Measurements from ENCODE around the gene C6orf15. TPM values are rescaled to one million over a fixed set of nuclear protein-coding genes. Genes with fewer than 3 reads are reported as not detected.

C6orf15 gene
- total and polyA plus RNA-seq, 2 donors (not counting 3 experiments of a cell fraction or from before 2014, with no cell fraction given): not detected

DNA sequence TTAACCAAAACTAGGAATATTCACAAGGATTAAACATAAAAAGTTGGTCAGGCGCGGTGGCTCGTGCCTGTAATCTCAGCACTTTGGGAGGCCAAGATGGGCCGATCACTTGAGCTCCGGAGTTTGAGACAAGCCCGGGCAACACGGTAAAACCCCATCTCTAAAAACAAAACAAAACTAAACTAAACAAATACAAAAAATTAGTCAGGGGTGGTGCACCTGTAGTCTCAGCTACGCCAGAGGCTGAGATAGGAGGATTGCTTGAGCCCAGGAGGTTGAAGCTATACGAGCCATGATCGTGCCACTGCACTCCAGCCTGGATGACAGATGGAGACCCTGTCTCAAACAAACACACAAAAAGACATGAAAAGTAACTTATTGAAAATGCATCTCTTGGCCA, 23.3 kb upstream of the C6orf15 start:
- FAIRE-seq (no peak), DNase-seq (ENCODE audit: low read depth, low spot score) (no peak)
- Histone ChIP-seq H4K20me1 (replicated peaks; ENCODE audit: control insufficient read depth, extremely low read depth, insufficient read depth, low read length) (no peaks in the 10 kb centered on the region), H3K4me2 (ENCODE audit: insufficient read depth, low read length) (no peak overlapping the region), H2AFZ (ENCODE audit: low read depth, low read length) (no peak overlapping the region), H3K79me2 (ENCODE audit: control insufficient read depth, insufficient read depth, low read length) (no peaks in the 10 kb centered on the region), H3K27ac (ENCODE audit: insufficient read depth, low read depth, low read length) (no peak overlapping the region), H3K9me1 (replicated peaks; ENCODE audit: control insufficient read depth, extremely low read depth, insufficient read depth, low read length) (no peaks in the 10 kb centered on the region), H3K4me1 (ENCODE audit: control insufficient read depth, extremely low read depth, insufficient read depth, low read length) (peaks cover 6% of the 10 kb centered on the region), H3K36me3 (ENCODE audit: control insufficient read depth in 2 of 2, extremely low read depth in 1 of 2, insufficient read depth in 2 of 2, low read length in 2 of 2) (no peaks in the 10 kb centered on the region), H3K27me3 (ENCODE audit: control insufficient read depth in 2 of 2, insufficient read depth in 2 of 2, low read length in 2 of 2) (no peaks in the 10 kb centered on the region), H3K9ac (replicated peaks; ENCODE audit: extremely low read depth, insufficient read depth, low read length) (no peak overlapping the region), H3K4me3 (replicated peaks in 1 of 3; ENCODE audit: insufficient read depth in 1 of 3, low read depth in 1 of 3, low read length in 3 of 3) (no peak overlapping the region), H3K9me3 (replicated peaks; ENCODE audit: control insufficient read depth, insufficient read depth, low read length) (no peaks in the 10 kb centered on the region)
- ChIA-PET CTCF (interaction anchor here (1.0 to 6.2 kb wide), 2 partner anchors 48 to 56 kb away, joined by 3 to 174 read pairs; no protein-coding TSS in a partner anchor), POLR2A (no interaction called here)
- BruUV-seq (replicated peaks): no TSS peak
- intact Hi-C loops (cut with micrococcal nuclease) (loop anchor here (5.0 kb wide), 1 partner anchor 307 kb away; no protein-coding TSS in a partner anchor), dilution Hi-C loops (cut with MboI; ENCODE audit: extremely low pct_ligation_motif_present, low sequenced_read_pairs) (no loop called here)
- TF ChIP-seq EZH2 (IDR thresholded peaks at IDR 0.05; ENCODE audit: borderline replicate concordance, low read depth, low read length, severe bottlenecking): no peak
- TF ChIP-seq, protein P1, sequence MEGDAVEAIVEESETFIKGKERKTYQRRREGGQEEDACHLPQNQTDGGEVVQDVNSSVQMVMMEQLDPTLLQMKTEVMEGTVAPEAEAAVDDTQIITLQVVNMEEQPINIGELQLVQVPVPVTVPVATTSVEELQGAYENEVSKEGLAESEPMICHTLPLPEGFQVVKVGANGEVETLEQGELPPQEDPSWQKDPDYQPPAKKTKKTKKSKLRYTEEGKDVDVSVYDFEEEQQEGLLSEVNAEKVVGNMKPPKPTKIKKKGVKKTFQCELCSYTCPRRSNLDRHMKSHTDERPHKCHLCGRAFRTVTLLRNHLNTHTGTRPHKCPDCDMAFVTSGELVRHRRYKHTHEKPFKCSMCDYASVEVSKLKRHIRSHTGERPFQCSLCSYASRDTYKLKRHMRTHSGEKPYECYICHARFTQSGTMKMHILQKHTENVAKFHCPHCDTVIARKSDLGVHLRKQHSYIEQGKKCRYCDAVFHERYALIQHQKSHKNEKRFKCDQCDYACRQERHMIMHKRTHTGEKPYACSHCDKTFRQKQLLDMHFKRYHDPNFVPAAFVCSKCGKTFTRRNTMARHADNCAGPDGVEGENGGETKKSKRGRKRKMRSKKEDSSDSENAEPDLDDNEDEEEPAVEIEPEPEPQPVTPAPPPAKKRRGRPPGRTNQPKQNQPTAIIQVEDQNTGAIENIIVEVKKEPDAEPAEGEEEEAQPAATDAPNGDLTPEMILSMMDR (IDR thresholded peaks at IDR 0.05; ENCODE audit: extremely low read depth in 1 of 2, insufficient read depth in 1 of 2, low read depth in 1 of 2, low read length in 2 of 2): no peak
- TF ChIP-seq JUN (IDR thresholded peaks at IDR 0.05; ENCODE audit: borderline replicate concordance, insufficient read depth, insufficient read length, low read depth): no peak
- no peak for TF ChIP-seq MYC (IDR thresholded peaks at IDR 0.05; ENCODE audit: low read depth, low read length)
- TF ChIP-seq POLR2AphosphoS5 (IDR thresholded peaks at IDR 0.05; ENCODE audit: insufficient read depth, low read depth, low read length): no peak
- no peak for TF ChIP-seq FOS (IDR thresholded peaks at IDR 0.05; ENCODE audit: borderline replicate concordance, insufficient read depth, low read length)
- TF ChIP-seq, protein P2, sequence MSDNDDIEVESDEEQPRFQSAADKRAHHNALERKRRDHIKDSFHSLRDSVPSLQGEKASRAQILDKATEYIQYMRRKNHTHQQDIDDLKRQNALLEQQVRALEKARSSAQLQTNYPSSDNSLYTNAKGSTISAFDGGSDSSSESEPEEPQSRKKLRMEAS (IDR thresholded peaks at IDR 0.05; ENCODE audit: insufficient read depth, insufficient read length): no peak
- no peak for TF ChIP-seq GATA2 (IDR thresholded peaks at IDR 0.05; ENCODE audit: insufficient read depth, insufficient read length, low read depth, low read length)
- no peak for TF ChIP-seq POLR2A (IDR thresholded peaks at IDR 0.05; ENCODE audit: low read depth, low read length)

All from endothelial cell of umbilical vein (primary cell).